Lower lobe of right lung (tissue), 2 donors: Measurements from ENCODE around the gene RAD23B. TPM values are rescaled to one million over a fixed set of nuclear protein-coding genes. Genes with fewer than 3 reads are reported as not detected.

Experiments used
- ATAC-seq, 2 donors: fragments of 200-7000 bp; cut with Tn5 transposase; one replicate each; pipeline ENCODE4 v1.9.1; 2020 to 2022; ENCODE audit warnings: mild to moderate bottlenecking in 2 of 2, moderate library complexity in 2 of 2
- DNase-seq: peaks from one replicate; pipeline ENCODE4 v3.0.0-alpha.2; 2020
- H3K27ac ChIP-seq: fragments of 200-600 bp; one replicate; pipeline ENCODE4 v1.8.0; 2022
- H3K27me3 ChIP-seq: fragments of 200-600 bp; one replicate; pipeline ENCODE4 v1.8.0; 2022; ENCODE audit warnings: low read depth
- H3K36me3 ChIP-seq: fragments of 200-600 bp; one replicate; pipeline ENCODE4 v1.8.0; 2022; ENCODE audit warnings: mild to moderate bottlenecking
- H3K4me1 ChIP-seq: fragments of 200-600 bp; one replicate; pipeline ENCODE4 v1.8.0; 2022
- H3K4me3 ChIP-seq: fragments of 200-600 bp; one replicate; pipeline ENCODE4 v1.8.0; 2022; ENCODE audit warnings: mild to moderate bottlenecking
- H3K9me3 ChIP-seq: fragments of 200-600 bp; one replicate; pipeline ENCODE4 v1.8.0; 2022
- intact Hi-C: fragments of 100-400 bp; cut with DNase I; formaldehyde crosslinking; loops from one replicate; pipeline ENCODE4 v1.11.0; 2022
- total RNA-seq: library from RNA; stranded (reverse); fragmentation: NEBNext Ultra II Directional; extraction: Animal tissue kit (Norgen Biotek cat#: 25700); gene quantifications from one replicate; pipeline ENCODE4 v1.2.1, GENCODE V29; 2021
- TF ChIP-seq, protein P1 (sequence below): fragments of 200-600 bp; IDR thresholded peaks from one replicate; pipeline ENCODE4 v1.8.0; 2022; ENCODE audit warnings: antibody characterized with exemption, mild to moderate bottlenecking
- donor health status: DM: no; HTN: yes; CAD: no; lungs with severe emphysema.

RAD23B gene
- total RNA-seq, 1 donor from 2014 or later, result 95.4 TPM

DNA sequence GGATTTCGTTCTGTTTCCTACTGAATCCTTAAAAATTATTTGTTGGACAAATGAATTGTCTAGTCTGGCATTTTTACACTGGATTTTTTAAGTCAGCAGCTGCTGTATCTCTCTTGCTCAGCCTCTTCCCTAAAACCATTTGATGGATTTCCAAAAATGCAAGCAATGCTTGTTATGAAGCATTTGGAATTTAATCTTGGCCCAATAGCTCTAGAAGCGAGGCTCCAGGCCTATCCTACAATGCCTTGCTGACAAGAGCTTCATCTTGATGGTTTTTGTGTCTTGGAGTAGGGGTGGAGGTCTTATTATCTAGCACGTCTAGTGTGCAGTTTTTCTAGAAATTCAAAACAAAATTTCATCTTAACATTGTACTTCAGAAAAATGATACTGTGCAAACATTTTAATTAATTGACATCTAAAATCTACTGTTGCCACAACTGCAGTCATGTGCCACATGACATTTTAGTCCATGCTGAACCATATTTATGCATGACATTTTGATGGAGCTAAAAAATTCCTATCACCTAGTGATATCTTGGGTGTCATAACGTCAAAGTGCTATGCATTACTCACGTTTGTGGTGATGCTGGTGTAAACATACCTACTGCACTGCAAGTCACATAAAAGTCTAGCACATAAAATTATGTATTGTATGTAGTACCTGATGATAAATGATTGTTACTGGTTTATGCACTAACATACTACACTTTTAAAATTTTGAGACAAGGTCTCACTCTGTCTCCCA, 5.9 kb upstream of the RAD23B start:
- DNase-seq (no peak), ATAC-seq (no peak)
- Histone ChIP-seq H3K27me3 (no peaks in the 10 kb centered on the region), H3K4me3 (no peak overlapping the region), H3K36me3 (no peaks in the 10 kb centered on the region), H3K27ac (no peak overlapping the region), H3K4me1 (peaks cover 14% of the 10 kb centered on the region), H3K9me3 (no peaks in the 10 kb centered on the region)
- intact Hi-C loops, result no loop called here
- TF ChIP-seq, protein P1, sequence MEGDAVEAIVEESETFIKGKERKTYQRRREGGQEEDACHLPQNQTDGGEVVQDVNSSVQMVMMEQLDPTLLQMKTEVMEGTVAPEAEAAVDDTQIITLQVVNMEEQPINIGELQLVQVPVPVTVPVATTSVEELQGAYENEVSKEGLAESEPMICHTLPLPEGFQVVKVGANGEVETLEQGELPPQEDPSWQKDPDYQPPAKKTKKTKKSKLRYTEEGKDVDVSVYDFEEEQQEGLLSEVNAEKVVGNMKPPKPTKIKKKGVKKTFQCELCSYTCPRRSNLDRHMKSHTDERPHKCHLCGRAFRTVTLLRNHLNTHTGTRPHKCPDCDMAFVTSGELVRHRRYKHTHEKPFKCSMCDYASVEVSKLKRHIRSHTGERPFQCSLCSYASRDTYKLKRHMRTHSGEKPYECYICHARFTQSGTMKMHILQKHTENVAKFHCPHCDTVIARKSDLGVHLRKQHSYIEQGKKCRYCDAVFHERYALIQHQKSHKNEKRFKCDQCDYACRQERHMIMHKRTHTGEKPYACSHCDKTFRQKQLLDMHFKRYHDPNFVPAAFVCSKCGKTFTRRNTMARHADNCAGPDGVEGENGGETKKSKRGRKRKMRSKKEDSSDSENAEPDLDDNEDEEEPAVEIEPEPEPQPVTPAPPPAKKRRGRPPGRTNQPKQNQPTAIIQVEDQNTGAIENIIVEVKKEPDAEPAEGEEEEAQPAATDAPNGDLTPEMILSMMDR, result no peak

- Histone ChIP-seq H3K27me3 (no peaks in the 10 kb centered on the region), H3K4me3 (no peak overlapping the region), H3K27ac (no peak overlapping the region), H3K36me3 (no peaks in the 10 kb centered on the region), H3K9me3 (no peaks in the 10 kb centered on the region), H3K4me1 (peaks cover 18% of the 10 kb centered on the region)
- no peak for DNase-seq
- TF ChIP-seq, protein P1, result no peak
- ATAC-seq, result no peak
- intact Hi-C loops, result no loop called here
Observed at GRCh38 chr9:107277801-107278200, 5.3 kb upstream of the RAD23B start.

DNA sequence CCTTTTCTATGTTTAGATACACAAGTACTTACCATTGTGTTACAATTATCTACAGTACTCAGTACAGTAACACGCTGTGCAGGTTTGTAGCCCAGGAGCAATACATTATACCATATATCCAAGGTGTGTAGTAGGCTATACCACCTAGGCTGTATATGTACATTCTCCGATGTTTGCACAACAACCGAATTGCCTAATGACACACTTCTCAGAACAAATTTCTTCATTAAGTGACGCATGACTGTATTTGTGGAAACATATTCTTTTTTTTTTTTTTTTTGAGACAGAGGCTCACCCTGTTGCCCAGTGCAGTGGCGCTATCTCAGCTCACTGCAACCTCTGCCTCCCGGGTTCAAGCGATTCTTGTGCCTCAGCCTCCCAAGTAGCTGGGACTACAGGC, 4.0 kb upstream of the RAD23B start:
- no peak for ATAC-seq

GRCh38 chr9:107280543-107280942, 2.5 kb upstream of the RAD23B start:
- no peak overlapping the region for H3K4me3 ChIP-seq
- H3K27me3 ChIP-seq, result no peaks in the 10 kb centered on the region
- H3K9me3 ChIP-seq, result no peaks in the 10 kb centered on the region
- no peak for ATAC-seq
- TF ChIP-seq, protein P1, result no peak
- no peak for DNase-seq
- H3K4me1 ChIP-seq, result peaks cover 23% of the 10 kb centered on the region
- intact Hi-C loops, result no loop called here
- no peak overlapping the region for H3K27ac ChIP-seq
- H3K36me3 ChIP-seq, result no peaks in the 10 kb centered on the region

More for the DNA sequence above, 4.0 kb upstream of the RAD23B start:
- Histone ChIP-seq H3K27ac (peak overlapping the region; percentile 10), H3K4me3 (no peak overlapping the region), H3K27me3 (no peaks in the 10 kb centered on the region), H3K9me3 (no peaks in the 10 kb centered on the region), H3K36me3 (no peaks in the 10 kb centered on the region), H3K4me1 (peaks cover 12% of the 10 kb centered on the region)
- intact Hi-C loops, result no loop called here
- TF ChIP-seq, protein P1, result no peak
- DNase-seq, result no peak

- Histone ChIP-seq H3K4me3 (no peak overlapping the region), H3K27ac (no peak overlapping the region), H3K9me3 (no peaks in the 10 kb centered on the region), H3K4me1 (peaks cover 30% of the 10 kb centered on the region), H3K36me3 (no peaks in the 10 kb centered on the region), H3K27me3 (no peaks in the 10 kb centered on the region)
- no peak for ATAC-seq
- intact Hi-C loops, result no loop called here
- TF ChIP-seq, protein P1, result no peak
- no peak for DNase-seq
Observed at GRCh38 chr9:107281184-107281583, 1.9 kb upstream of the RAD23B start.
